Limb (tissue), 2 donors: ENCODE results near the gene UFSP2.

ENCODE experiments used
- DNase-seq, 2 donors: peaks; one replicate each; pipeline ENCODE4 v3.0.0-alpha.2; 2016; ENCODE audit errors: extremely low spot score in 2 of 2

UFSP2 gene

GRCh38 chr4:185425647-185426352 lies at the start of gene UFSP2:
Gene UFSP2, minus strand, starts transcription at chr4:185425964. Its CDS starts 96 bp downstream, at chr4:185425868.
- peak; percentile 94 to 97 for DNase-seq

- no peak for DNase-seq
Measured at GRCh38 chr4:185473247-185473646, 47.5 kb upstream of the UFSP2 start.

DNA sequence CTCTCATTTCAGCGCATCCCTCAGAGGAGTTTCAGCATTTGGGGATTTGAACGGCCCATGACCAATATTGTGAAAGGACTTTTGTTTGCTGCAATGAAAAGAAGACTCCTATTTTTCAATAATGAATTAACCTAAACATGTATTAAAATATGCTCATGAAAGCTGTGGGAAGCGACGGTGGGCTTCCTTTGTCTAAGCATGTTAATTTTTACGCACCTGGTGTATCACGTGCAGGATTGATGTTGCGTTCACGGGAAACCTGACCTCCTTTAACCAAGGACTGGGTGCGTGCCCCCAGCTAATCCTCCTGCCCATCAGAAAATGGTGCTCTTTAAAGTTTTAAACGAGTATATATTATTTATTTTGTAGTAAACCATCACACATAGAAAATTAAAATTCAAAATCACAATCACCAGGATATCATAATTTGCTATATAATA lies 46.4 kb upstream of the UFSP2 start:
- no peak for DNase-seq

DNA sequence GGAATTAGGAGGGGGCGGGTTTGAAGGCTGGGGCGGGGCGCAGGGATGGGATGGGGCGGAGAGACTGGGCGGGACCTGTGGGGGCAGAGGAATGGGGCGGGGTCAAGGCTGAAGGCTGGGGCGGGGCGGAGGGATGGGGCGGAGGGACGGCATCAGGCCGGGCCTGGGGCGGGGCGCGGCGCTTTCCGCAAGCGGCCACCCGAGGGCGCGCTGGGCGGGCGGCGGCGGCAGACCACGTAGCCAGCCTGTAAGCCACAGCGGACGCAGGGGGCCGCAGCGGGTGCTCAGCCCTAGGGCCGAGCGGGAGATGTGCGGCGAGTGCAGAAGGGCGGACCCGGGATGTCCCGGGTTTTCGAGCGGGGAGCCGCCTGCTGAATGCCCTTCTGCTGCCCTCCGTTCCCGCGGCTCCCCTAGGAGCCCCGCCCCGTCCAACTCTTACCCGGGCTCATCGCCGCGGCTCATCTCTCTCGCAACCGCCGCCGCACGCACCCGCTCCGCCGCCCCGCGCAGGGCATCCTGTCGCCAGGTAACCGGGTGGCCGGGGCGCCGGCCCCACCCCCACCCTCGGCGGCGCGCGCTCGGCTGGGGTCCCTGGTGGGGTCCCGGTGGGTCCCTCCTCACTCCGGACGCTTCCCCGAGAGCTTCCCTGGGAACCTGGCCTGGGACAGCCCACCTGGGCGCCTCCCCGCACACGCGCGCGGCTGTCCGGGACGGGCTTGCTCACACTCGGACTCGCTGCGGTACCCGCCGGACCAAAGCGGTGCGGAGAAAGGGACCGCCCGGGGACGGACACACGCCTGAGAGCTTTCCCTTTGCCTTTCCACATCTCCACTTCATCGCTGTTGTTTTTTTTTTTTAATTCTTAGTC lies 45.7 kb upstream of the UFSP2 start, which contains the start of gene CCDC110:
CCDC110 (minus strand) TSS at position 499 of the 868 bp plus-strand sequence; CDS start at position 449, 50 bp downstream.
- peak; percentile 98 to 99 for DNase-seq

DNA sequence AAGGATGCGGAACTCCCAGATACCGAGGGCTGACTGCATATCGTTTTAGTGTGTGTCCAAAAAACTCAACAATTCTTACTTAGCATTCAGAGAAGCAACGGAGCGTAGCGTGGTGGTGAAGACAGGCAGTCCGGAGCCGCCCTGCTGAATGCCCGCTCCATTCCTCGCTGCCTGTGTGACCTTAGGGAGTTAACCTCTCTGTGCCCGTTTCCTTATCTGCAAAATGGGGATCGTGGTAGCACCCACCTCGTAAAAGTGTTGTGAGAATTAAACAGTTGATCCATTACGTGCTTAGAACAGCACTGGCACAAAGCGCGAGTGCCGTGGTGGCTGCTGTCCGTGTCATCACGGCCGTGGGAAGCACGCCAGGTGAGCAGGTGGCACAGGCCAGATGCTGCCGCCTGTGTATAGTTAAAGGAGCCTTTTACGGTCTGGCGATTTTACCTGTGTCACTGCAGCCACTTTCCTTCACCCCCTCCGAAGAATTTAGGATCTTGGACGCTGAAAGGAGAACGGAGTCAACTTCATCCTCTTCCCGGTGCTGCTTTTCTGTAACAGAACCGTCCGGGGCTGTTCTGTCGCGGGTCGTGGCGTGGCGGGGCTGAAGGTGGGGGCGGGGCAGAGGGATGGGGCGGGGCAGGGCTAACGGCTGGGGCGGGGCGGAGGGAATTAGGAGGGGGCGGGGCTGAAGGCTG lies 44.9 kb upstream of the UFSP2 start:
- peak in 1 of 2 donors; percentile 69 for DNase-seq

GRCh38 chr4:185469580-185470154 lies 43.9 kb upstream of the UFSP2 start:
- DNase-seq: peak in 1 of 2 donors; percentile 38

DNA sequence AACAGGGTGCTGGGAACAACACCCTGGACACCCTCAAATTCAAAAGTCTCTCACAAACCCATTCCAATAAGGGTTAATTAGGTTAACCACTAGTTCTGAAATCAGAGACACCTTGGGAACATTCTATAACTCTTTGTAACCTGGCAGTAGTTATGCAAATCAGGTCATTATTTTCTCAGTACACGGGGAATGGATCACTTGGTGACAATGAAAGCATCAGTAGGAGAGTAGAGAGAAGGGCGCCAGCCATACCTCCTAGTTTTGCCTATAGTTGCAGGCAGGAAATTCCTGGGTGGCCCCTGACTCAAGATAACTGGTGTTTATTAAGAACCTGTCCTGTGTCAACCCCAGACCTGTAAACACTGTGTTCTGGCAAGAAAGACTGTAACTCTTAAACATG lies 43.2 kb upstream of the UFSP2 start:
- DNase-seq: no peak

- no peak for DNase-seq
Measured at GRCh38 chr4:185467991-185468390, 42.2 kb upstream of the UFSP2 start.

GRCh38 chr4:185467101-185467500 lies 41.3 kb upstream of the UFSP2 start:
- no peak for DNase-seq

- no peak for DNase-seq
Measured at GRCh38 chr4:185465707-185466106, 39.9 kb upstream of the UFSP2 start.

DNA sequence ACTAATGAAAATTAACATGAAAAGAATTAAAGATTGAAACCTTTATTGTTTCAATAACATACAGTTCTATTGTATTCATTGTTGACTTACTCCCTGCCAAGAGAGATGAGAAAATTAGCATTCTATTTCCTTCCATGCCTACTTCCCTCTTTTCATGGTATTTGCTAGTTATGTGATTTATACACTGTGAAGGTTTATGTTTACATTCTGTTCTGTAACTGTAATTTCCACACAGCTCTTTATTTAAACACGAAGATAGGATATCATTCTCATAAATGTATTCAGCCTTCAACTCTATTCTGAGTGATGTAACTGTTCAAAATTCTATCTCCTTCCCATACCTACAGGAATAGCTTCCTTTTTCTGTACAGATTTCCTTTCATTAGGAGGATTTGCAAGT lies 39.1 kb upstream of the UFSP2 start:
- no peak for DNase-seq

- DNase-seq: no peak
Measured at GRCh38 chr4:185464183-185464582, 38.4 kb upstream of the UFSP2 start.

- no peak for DNase-seq
Measured at GRCh38 chr4:185463541-185463940, 37.8 kb upstream of the UFSP2 start.

DNA sequence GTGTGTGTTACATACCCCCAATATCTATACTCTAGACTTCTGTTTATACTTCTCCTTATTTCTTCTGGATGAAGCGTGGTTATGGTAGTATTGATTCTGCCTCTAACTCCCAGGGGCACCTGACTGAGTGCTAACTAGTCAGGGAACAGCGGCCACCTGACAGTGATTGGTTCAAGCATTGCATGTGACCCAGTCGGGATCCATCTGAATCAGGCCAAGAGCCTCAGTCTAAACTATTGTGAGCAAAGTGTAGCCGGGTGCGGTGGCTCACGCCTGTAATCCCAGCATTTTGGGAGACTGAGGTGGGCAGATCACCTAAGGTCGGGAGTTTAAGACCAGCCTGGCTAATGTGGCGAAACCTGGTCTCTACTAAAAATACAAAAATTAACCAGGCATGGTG lies 35.8 kb upstream of the UFSP2 start:
- no peak for DNase-seq

DNA sequence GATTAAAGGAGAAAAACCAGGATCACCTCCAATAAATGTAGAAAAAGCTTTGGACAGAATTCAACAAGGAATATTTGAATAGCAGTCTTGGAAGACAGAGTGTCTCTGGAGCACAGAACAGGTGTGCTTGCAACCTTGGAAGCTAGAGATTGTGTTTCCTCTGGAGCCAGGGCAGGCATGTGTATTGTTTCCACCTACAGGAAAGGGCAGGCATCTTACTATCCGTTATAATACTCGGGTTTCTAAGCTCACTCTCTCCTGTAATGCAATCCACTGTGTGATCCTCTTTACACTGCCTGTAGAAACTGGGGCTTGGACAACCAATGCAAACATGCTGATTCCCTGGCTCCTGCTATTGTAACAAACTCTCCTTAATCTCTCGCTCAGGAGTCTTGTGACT lies 31.4 kb upstream of the UFSP2 start:
- no peak for DNase-seq

GRCh38 chr4:185456131-185456530 lies 30.4 kb upstream of the UFSP2 start:
- no peak for DNase-seq

- DNase-seq: no peak
Measured at GRCh38 chr4:185445209-185445608, 19.4 kb upstream of the UFSP2 start.

GRCh38 chr4:185441479-185441878 lies 15.7 kb upstream of the UFSP2 start:
- no peak for DNase-seq

DNA sequence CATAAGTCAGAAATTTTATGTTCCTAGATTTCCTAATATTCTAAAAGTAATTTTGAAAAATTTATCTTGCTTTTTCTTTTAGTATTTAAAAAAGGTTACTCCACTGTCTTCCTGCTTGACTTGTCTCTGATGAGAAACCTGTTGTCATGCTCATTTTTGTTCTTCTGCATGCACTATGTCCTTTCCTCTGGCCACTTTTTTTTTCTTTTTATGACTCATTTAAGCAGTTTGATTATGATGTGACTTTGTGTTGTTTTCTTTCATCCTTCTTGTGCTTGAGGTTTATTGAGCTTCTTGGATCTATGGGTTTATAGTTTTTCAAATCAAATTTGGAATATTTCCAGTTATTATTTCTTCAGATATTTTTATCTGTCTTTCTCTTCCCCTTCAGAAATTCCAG lies 12.0 kb upstream of the UFSP2 start:
- DNase-seq: no peak

DNA sequence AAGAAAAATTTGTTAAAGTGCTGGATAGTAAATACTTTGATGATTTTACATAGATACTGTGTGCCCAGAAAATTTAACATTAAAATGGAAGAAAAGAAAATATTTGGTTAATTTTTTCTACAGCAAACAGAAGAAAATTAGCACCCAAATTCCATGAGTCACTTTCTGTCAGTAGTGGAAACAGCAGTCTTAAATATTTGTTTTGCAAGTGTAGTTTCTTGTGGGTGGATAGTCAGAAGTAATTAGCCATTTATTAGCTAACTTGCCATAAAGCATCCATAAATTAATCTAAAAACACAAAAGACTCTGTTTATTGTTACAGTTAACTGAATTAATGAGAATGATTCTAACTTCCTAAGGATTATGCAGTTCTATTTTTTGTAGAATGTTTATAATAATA lies 9.7 kb upstream of the UFSP2 start:
- no peak for DNase-seq

DNA sequence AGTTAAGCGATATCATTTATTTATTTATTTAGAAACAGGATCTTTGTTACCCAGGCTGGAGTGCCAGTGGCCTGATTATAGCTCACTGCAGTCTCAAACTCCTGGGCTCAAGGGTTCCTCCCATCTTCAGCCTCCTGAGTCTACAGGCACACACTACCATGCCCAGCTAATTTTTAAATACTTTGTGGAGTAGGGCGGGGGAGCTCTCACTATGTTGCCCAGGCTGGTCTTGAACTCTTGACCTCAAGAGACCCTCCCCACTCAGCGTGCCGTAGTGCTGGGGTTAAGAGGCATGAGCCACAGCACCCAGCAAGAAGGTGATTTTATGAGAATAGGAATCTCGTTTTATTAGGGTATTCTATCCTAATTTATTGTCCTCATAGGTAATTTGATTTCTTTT lies 3.9 kb upstream of the UFSP2 start:
- DNase-seq: no peak
